ENCODE results near the gene FBLN7.
"Not testable (repeated sequence)": the region's sequence is repeated elsewhere in the genome, so short reads cannot be mapped to it uniquely, and the experiment has no call there.

The FBLN7 gene, protein sequence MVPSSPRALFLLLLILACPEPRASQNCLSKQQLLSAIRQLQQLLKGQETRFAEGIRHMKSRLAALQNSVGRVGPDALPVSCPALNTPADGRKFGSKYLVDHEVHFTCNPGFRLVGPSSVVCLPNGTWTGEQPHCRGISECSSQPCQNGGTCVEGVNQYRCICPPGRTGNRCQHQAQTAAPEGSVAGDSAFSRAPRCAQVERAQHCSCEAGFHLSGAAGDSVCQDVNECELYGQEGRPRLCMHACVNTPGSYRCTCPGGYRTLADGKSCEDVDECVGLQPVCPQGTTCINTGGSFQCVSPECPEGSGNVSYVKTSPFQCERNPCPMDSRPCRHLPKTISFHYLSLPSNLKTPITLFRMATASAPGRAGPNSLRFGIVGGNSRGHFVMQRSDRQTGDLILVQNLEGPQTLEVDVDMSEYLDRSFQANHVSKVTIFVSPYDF

DNA sequence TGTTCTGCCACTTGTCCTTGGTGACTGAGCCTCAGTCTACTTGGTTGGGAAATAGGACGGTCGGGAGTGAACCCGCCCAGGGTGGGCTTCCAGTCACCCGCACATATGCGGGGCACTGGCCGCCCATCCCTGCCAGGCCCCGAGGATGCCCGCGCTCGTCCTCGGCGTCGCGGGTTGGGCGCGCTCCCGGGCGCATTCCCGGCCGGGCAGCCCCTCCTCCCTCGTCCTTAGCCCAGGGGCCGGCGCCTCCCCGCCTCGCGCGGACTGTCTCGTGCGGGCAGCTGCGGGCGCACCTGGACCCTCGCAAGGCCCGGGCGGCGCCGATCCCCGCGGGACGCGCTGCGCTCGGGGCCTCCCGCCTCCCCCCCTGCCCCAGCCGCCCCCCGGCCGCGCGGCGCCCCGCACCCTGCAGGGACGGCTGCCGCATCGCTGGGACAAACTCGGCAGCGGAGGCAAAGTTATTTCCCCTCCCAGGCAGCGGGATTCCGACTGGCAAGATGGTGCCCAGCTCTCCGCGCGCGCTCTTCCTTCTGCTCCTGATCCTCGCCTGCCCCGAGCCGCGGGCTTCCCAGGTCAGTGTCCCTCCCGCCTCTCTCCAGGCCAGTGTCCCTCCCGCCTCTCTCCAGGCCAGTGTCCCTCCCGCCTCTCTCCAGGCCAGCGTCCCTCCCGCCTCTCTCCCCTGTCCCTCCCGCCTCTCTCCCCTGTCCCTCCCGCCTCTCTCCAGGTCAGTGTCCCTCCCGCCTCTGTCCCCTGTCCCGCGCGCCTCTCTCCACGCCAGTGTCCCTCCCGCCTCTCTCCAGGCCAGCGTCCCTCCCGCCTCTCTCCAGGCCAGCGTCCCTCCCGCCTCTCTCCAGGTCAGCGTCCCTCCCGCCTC, at the start of gene FBLN7:
FBLN7 (plus strand) TSS at position 227 of the 874 bp plus-strand sequence; CDS start at position 498, 271 bp downstream.
- DNase-seq (ENCODE audit: low spot score), result no peak

DNA sequence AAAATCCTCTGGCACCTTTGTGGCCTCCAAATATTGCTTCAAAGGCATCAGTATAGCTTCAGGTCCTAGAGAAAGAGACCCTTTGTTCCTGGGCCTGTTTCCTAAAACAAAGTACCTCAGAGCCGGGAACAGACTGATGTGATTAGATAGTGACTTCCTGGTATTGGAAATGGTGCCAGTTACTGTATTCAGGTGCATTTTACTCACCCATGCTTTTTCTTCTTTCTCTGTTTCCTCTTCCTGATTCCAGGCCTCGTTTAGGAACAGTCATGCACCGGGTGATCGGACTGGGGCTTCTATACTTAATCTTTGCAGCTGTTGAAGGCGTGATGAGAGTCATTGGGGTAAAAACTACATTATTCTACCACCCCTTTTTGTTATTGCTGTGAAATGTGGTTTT, 48.8 kb upstream of the FBLN7 start:
- no peak for DNase-seq (ENCODE audit: low spot score)

DNA sequence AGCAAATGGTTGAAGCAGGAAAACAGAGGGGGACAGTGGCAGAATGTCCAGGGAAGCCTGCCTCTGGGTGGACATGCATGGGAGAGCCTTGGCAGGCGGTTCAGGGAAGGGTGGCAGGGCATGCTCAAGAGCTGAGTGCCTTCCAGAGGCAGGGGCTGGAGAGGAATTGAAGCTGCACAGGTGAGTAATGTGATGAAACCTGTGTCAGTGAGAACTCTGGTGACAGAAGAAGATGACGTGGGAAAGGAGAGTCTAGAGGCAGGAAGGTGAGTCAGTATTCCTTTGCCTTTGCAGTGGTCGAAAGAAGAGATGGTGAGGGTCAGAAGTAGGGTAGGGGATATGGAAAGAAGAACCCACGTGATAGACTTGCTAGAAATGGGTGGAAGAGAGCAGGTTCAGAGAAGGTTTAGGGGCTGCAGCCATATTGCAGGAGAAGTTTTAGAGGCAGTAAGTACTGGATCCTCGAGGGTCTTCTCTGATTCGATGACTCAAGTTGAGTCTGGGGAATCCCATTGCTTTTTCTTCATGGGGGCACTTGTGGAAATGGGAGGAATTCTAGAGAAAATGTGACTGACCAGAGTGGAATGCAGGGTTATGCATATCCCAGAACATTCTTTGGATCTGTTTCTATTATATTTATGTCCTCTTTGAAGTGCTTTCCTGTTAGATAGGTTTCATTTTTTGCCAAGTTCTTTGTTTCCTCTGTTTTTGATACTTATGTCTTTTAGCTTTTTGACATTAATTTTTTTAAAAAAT, 45.7 kb upstream of the FBLN7 start:
- no peak for DNase-seq (ENCODE audit: low spot score)

DNA sequence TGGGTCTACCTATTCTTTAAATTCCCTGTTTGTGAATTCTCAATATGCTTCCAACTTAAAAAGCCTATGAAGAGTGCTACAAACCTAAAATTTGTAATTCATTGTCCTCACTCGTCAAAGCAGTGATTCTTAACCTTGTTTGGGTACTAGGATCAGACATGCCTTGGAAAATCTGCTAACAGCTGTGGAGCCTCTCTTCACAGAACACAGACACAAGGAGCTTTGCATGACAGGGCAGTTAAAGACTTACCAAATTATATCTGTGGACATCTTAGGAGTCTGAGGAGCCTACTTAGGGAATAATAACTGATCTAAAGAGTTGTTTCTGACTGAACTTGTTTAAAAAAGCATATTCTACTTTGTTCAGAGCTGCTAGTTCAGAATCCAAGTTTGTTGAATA, 45.0 kb upstream of the FBLN7 start:
- no peak for DNase-seq (ENCODE audit: low spot score)

DNA sequence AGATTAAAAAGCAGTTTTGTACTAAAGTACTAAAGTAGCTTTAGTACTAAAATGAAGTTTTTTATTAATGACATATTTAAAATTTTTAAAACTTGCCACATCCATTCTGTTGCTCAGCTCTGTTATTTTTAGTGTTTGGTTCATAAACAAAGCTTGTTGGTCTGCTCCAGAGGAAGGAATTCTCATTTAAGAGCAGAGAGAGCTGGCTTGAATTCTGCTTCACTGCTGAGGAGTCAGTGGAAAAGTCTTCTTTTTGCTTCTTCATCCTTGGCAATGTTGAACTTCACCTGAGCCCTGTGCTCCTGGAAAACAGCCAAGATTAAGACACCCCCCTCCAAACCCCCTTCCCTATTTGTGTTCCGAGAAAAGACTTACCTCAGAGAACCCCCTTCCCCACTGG, 42.5 kb upstream of the FBLN7 start:
- DNase-seq (ENCODE audit: low spot score), result no peak

DNA sequence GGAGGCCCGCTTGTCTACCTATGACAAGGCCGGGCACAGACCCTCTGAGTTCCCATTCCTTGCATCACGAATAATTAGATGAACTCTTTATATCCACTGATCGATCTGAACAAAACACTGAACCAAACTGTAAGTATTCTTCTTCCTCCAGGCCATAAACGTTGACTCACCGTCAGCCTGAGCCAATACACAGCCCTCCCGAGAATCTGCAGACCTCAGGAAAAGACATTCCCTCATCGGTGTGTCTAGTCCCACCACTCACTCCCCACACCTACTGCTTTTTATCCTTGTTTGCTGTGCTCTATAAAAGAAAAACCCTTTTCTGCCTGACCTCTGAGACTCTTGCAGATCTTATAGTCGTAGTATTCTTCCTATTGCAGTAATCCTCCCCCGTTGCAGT, 42.1 kb upstream of the FBLN7 start:
- DNase-seq (ENCODE audit: low spot score), result no peak

DNA sequence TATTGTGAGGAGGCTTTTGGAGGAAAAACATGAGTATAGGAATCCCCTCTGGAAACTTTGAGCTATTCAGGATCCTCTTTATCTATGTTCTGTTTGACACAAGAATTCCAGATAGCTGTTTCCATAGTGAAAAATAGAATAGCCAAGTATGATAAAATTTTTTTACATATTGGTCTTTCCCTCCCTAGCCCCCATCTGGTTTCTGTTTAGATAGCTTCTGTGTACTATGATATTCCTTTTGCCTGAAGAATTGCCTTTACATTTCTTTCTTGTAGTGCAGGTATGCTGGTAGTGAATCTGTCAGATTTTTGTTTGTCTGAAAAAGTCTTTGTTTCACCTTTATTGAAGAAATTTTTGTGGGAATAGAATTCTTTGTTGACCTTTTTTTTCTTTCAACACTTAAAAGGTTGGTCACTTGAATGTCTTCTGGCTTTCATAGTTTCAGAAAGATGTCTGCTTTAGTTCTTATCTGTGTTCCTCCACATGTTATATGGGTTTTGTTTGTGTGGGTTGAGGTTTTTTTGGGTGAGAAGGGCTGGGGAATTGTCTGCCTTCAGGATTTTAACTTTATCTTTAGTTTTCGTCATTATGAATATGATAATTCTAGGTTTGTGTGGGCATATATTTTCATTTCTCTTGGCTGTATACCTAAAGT, 29.9 kb upstream of the FBLN7 start:
- no peak for DNase-seq (ENCODE audit: low spot score)

DNA sequence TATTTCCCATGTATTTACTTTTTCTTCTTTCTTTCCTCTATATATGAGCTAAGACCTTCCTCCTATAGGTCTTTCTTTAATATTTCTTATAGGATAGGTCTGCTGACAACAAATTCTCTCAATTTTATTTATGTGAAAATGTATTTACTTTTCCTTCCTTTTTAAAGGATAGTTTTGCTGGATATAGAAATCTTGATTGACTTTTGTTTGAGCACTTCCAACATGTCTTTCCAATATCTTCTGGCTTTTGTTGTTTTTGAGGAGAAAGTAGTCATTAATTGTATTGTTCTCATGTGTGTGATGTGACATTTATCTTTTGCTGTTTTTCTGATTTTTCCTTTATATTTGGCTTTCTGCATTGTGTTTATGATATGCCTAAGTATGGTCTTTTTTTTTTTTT, 28.9 kb upstream of the FBLN7 start:
- no peak for DNase-seq (ENCODE audit: low spot score)

DNA sequence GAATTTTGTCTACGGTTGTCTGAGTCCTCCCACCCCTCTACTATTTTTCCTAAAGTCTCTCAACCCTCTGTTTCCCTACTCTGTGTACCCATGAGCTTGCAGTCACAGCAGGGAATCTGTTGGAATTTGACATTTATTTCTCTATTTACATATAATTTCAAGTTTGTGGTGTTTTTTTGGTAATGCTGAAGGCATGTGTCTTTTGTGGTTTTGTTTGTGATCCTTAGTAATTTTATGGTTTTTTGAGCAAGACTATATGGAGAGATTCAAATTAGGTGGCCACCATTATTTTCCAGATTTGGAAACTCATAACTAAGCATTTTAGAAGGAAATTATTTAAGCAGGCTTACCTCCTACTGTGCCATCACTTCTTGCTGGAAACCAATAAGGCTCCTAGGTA, 27.2 kb upstream of the FBLN7 start:
- no peak for DNase-seq (ENCODE audit: low spot score)

DNA sequence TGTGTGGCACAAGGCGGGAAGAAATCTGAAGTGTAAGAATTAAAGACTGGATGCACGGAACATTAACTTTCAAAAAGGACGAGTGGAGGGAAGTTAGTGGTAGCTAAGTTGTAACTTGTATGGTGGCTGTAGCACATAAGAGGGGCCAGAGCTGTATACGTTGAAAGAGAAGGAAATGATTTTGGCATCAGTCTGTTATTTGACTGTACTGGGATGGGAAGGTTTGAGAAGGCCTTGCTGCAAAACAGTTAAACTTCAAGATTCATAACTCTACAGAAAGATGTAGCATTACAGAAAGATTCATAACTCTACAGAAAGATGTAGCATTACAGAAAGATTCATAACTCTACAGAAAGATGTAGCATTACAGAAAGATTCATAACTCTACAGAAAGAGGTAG, 24.8 kb upstream of the FBLN7 start:
- not testable (repeated sequence) for DNase-seq (ENCODE audit: low spot score)

DNA sequence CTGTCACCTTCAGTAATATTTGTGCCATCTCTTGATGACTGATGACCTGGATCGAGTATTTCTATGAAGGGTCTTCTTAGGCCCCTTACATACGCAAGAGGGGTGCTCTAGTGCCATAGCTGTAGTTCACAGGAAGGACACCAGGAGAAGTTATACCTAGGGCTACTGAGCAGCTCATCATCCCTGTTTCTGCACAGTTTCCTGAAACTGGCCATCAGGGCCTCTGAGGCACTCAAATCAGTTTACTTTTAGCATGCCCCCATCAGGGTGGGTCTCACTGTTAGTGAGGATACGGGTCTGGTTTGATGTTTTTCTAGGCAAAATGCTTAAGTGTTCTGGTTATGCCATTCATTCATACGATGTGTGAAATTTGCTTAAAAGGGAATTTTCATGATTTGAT, 20.0 kb upstream of the FBLN7 start:
- DNase-seq (ENCODE audit: low spot score), result no peak

DNA sequence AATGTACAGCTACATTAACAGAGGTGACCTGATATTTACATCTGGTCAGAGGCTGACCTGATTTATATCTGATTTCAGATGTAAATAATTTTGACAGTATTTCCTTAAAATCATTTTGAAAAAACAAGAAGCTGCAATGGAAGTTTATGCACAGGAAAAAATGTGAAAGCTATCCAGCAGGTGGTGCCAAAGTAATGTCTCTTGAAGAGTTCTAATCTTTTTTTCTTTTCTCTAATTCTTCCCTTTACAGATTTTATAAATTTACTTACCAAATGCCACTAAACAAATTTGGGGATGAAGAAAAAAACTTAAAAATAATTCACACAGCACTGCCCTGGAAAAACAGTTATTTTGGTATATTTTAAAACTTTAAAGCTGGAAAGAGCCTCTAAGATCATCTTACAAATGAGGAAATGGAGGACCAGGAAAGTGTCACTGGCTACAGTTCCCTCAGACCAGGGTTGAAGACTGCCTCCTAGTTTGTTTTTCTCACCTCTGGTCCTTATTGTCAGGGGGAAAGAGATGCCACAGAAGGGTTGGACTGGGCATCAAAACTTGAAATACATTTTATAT, 16.4 kb upstream of the FBLN7 start:
- DNase-seq (ENCODE audit: low spot score), result peak; percentile 12

DNA sequence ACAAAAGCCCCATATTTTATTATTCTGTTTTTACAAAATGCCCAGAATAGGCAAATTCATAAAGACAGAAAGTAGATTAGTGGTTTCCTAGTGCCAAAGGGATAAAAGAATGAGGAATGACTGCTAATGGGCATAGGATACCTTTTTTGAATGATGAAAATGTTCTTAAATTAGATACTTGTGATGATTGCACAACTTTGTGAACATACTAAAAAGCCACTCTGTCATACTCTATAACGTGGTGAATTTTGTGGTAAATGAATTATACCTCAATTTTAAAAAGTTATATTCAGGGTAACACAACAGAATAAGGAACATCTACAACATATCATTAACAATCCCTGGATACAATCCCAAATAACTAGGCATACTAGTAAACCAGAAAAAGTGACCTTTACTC, 9.1 kb upstream of the FBLN7 start:
- DNase-seq (ENCODE audit: low spot score), result no peak

DNA sequence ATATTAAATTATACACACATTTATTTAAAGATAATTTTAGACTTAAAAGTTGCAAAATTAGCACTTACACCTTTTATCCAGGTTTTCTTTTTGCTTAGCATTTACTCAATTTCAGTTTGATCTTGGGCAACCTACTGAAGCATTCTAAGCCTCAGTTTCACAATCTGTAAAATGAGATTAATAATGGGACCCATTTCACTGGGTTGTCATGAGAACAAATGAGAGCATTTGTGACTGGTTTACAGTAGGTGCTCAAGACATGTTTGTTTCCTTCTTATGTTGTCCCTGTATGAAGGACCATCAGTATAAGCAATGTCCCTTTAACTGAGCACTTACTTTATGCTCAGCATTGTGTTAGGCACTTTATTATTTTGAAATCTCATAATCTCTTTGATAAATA, 4.8 kb upstream of the FBLN7 start:
- no peak for DNase-seq (ENCODE audit: low spot score)

DNA sequence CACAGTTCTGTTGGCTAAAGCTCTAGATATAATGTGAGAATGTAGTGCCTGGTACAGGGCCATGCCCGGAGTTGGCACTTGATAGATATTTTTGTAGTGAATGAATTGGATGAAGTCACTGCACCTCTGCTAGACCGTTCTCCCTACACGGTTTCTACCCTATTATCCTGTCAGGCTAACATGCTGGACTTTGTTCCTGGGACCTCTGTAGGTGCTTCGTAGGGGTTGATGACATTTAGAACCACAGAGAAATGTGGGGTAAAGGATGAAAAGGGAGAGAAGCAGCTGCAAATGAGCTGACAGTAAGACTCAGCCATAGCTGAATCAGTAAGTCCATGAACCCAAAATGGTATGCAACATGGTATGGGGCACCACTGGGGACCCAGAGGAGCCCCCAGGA, 4.1 kb upstream of the FBLN7 start:
- no peak for DNase-seq (ENCODE audit: low spot score)

DNA sequence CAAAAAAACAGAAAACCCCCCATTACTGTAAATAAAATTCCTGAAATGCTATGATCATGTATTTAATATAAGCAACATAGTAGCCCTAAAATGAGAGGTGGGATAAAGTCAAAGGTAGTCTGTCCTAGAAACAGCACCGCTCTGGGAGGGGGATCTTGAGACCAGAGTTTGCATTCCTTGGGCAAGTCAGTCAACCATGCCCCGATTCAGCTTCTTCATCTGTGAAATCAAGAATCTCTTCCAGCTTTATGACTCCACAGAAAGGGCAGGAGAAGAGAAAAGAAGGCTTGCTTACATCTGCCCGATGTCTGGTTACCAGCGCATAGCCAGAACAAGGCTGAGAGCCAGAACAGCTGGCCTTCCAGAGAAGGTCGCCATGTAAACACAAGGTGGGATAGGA, 2.1 kb upstream of the FBLN7 start:
- DNase-seq (ENCODE audit: low spot score), result no peak

DNA sequence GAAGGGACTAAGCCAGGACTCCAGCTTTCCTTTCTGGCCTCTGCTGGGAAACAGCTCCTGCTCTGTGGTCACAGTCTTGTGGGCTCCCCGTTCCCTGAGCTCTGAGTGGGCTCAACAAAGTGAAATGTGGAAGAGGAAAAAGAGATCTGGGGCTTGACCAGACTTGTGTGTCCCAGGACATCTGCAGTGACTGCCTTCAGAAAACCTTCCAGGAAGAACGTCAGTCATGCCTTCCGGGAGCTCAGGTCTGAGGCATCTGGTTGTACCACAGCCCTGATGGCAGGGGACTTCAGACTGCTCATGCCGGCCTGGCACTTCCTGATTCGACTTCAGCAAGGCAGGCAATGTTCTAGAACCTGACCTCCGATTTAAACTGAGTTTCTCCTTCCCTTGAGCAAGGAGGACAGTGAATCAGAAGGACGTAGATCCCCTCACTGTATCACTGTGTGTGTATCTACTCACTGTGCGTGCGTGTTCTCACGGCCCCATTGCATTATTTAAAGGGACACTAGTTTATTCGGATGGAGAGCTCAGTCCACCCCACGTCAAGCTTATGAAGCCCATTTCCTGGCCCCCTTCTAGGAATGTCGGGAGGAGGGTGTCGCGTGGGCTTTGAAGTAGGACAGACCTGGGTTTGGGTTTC, 548 bp upstream of the FBLN7 start:
- DNase-seq (ENCODE audit: low spot score), result no peak

DNA sequence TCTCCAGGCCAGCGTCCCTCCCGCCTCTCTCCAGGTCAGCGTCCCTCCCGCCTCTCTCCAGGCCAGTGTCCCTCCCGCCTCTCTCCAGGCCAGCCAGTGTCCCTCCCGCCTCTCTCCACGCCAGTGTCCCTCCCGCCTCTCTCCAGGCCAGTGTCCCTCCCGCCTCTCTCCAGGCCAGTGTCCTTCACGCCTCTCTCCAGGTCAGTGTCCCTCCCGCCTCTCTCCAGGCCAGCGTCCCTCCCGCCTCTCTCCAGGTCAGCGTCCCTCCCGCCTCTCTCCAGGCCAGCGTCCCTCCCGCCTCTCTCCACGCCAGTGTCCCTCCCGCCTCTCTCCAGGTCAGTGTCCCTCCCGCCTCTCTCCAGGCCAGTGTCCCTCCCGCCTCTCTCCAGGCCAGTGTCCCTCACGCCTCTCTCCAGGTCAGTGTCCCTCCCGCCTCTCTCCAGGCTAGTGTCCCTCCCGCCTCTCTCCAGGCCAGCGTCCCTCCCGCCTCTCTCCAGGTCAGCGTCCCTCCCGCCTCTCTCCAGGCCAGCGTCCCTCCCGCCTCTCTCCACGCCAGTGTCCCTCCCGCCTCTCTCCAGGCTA, 939 bp downstream of the FBLN7 start:
- DNase-seq (ENCODE audit: low spot score), result not testable (repeated sequence)

DNA sequence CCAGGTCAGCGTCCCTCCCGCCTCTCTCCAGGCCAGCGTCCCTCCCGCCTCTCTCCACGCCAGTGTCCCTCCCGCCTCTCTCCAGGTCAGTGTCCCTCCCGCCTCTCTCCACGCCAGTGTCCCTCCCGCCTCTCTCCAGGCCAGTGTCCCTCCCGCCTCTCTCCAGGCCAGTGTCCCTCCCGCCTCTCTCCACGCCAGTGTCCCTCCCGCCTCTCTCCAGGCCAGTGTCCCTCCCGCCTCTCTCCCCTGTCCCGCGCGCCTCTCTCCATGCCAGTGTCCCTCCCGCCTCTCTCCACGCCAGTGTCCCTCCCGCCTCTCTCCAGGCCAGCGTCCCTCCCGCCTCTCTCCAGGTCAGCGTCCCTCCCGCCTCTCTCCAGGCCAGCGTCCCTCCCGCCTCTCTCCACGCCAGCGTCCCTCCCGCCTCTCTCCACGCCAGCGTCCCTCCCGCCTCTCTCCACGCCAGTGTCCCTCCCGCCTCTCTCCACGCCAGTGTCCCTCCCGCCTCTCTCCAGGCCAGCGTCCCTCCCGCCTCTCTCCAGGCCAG, 1.5 kb downstream of the FBLN7 start:
- DNase-seq (ENCODE audit: low spot score), result not testable (repeated sequence)

DNA sequence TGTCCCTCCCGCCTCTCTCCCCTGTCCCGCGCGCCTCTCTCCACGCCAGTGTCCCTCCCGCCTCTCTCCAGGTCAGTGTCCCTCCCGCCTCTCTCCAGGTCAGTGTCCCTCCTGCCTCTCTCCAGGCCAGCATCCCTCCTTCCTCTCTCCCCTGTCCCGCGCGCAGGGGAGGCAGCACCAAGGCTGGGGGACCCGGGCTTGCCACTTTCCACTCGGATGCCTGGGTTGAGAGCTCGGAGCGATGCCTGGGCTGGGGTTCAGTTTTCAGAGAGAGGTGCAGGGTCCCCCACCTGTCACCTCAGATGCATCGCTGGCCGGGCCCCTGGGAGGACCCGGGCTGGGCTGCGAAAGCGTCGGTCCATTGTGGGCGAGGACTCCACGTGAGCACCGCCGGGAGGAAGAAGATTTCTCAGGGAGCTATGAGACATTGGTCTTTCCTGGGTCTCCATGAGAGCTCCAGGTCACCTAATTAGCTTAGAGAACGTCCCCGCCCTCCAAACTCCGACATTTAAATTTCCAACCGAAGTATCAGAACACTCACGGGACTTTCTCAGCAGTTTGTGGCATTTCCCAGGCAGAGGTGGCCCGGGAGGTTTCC, 2.1 kb downstream of the FBLN7 start:
- no peak for DNase-seq (ENCODE audit: low spot score)
